AG04449 (cell line): ENCODE data around the gene FPR1.

Experiments used
- CTCF ChIA-PET: fragments of 350-600 bp; formaldehyde crosslinking; extraction: SDS; loops from one replicate; lab custom pipeline; 2021; ENCODE audit warnings: antibody characterized with exemption; lab: Yijun Ruan, JAX
- POLR2A ChIA-PET: fragments of 400-600, 350-600 bp; formaldehyde crosslinking; extraction: SDS; loops from one replicate; lab custom pipeline; 2020; ENCODE audit warnings: antibody characterized with exemption, inconsistent platforms; lab: Yijun Ruan, JAX
- DNase-seq: peaks from one replicate; pipeline ENCODE4 v3.0.0-alpha.2; 2010; ENCODE audit warnings: low read depth, low spot score
- H3K4me3 ChIP-seq: 2 replicates; pipeline ENCODE4 v1.5.1; 2011; ENCODE audit warnings: low read depth, mild to moderate bottlenecking, control low read depth, low read length
- TF ChIP-seq, protein P1 (sequence below): IDR thresholded peaks from one replicate; pipeline ENCODE4 v1.5.1; 2011; ENCODE audit warnings: mild to moderate bottlenecking, moderate library complexity, low read length, control low read depth, inconsistent platforms; ENCODE audit not compliant: insufficient read depth; ENCODE audit errors: missing control alignments

Gene FPR1

DNA sequence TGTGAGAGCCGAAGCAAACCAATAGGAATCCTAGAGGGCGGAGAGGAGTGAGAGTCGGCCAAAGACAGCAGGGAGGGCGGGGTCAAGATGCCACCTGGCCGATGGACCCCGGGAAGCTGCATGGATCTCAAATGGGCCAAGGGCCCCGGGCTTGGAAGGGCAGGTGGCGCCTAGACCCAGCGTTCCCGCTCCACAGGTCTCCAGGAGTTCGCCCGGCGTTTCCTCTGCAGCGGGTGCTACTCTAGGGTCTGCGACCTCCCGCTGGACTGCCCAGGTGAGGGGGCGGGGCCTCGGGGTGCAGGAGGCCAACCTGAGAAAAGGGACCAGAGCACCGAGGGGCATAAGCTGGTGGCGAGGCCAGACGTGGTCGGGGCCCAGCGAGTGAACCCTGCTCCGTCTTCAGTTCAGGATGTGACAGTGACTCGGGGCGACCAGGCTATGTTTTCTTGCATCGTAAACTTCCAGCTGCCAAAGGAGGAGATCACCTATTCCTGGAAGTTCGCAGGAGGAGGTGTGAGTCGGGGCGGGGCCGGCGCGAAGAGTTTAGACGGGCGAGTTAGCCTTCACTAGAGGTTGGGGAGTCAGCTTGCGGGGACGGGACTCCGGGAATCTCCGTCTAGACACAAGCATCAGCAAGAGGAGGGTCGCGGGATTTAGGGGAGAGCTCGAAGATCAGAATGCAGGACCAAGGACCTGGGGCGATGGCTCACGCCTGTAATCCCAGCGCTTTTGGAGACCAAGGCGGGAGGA lies 48.7 kb downstream of the FPR1 start:
- TF ChIP-seq, protein P1, sequence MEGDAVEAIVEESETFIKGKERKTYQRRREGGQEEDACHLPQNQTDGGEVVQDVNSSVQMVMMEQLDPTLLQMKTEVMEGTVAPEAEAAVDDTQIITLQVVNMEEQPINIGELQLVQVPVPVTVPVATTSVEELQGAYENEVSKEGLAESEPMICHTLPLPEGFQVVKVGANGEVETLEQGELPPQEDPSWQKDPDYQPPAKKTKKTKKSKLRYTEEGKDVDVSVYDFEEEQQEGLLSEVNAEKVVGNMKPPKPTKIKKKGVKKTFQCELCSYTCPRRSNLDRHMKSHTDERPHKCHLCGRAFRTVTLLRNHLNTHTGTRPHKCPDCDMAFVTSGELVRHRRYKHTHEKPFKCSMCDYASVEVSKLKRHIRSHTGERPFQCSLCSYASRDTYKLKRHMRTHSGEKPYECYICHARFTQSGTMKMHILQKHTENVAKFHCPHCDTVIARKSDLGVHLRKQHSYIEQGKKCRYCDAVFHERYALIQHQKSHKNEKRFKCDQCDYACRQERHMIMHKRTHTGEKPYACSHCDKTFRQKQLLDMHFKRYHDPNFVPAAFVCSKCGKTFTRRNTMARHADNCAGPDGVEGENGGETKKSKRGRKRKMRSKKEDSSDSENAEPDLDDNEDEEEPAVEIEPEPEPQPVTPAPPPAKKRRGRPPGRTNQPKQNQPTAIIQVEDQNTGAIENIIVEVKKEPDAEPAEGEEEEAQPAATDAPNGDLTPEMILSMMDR = no peak
- ChIA-PET CTCF (interaction anchor here (0.7 to 1.9 kb wide), 4 partner anchors 7 to 75 kb away, joined by 3 to 8 read pairs (median 4); no protein-coding TSS in a partner anchor), POLR2A (interaction anchor here (0.9 to 1.3 kb wide), 3 partner anchors 10 to 13 kb away, joined by 3 to 7 read pairs (median 3); partner anchors contain the start of gene SPACA6)
- no peak for DNase-seq
- H3K4me3 ChIP-seq = no peak overlapping the region

DNA sequence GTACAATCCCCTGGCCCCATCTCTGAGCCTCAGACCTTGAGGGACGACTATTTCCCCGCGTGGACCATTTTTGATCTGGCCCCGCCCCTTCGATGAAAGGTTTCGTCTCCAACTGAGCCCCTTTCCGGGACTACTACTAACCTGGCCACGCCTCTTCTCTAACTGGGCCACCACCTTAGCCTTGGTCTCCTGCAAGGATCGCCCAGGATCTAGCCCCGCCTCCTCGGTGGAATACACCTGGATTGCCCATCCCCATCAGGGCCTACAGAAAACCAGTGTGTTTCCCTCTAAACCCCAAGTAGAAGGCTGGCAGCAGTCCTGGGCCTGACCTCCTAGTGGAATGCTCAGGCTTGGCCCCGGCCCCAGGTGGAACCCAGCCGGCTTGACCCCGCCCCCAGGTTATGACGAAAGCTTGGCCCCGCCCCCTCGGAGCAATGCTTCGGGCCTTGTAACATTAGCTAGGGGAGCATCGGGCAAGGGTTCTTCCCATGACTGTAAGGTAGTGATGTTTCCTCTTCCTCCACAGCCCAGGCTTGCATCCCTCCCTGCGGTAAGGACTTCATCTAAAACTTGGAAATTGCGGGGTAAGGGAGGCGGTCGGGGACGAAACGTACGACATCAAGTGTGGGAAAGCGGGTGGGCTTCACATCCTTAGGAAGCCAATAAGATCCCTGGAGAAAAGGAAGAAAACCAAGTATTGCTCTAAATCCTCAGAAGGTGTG lies 49.4 kb downstream of the FPR1 start:
- no peak for DNase-seq
- ChIA-PET CTCF (interaction anchor here (2.0 kb wide), 1 partner anchor 75 kb away, joined by 5 read pairs; no protein-coding TSS in a partner anchor), POLR2A (no interaction called here)
- no peak overlapping the region for H3K4me3 ChIP-seq
- TF ChIP-seq, protein P1 = no peak

DNA sequence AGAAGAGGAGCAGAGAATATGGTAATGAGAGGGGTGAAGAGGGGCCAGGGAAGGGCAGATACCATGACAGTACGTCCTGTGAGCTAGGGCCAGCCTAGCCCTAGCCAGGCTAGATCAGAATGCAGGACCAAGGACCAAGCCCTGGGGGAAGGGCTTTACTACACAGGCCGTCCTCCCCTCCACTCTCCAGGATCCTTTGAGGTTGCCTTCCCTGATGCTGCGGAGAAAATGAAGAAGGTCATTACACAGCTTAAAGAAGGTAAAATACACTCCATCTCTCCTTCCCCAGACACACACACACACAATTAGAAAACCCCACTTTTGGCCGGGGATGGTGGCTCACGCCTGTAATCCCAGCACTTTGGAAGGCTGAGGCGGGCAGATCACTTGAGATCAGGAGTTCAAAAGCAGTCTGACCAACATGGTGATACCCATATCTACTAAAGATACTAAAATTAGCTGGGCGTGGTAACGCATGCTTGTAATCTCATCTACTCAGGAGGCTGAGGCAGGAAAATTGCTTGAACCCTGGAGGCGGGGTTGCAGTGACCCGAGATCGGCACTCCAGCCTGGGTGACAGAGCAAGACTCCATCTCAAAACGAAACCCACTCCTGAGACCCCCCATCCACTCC lies 50.1 kb downstream of the FPR1 start:
- H3K4me3 ChIP-seq = no peak overlapping the region
- no peak for DNase-seq
- TF ChIP-seq, protein P1 = no peak
- POLR2A ChIA-PET = interaction anchor here (1.2 kb wide), 1 partner anchor 13 kb away, joined by 4 read pairs; no protein-coding TSS in a partner anchor
- CTCF ChIA-PET = interaction anchor here (2.0 kb wide), 1 partner anchor 76 kb away, joined by 5 read pairs; no protein-coding TSS in a partner anchor

DNA sequence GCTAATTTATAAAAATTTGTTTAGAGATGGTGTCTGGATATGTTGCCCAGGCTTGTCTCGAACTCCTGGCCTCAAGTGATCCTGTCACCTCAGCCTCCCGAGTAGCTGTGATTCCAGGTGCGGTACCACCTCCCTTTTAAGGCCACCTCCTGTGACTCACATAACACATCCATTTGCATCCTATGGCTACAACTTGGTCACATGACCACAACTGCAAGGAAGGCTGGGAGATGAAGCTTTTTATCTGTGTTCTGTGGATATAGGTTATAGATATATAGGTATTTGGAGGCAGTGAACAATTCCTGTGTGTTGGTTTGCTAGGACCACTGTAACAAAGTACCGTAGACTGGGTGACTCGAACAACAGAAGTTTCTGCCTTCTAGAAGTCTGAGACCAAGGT lies 52.5 kb downstream of the FPR1 start:
- ChIA-PET CTCF (interaction anchor here (1.2 kb wide), 1 partner anchor 11 kb away, joined by 4 read pairs; no protein-coding TSS in a partner anchor), POLR2A (no interaction called here)
- H3K4me3 ChIP-seq = no peak overlapping the region
- TF ChIP-seq, protein P1 = no peak
- no peak for DNase-seq

DNA sequence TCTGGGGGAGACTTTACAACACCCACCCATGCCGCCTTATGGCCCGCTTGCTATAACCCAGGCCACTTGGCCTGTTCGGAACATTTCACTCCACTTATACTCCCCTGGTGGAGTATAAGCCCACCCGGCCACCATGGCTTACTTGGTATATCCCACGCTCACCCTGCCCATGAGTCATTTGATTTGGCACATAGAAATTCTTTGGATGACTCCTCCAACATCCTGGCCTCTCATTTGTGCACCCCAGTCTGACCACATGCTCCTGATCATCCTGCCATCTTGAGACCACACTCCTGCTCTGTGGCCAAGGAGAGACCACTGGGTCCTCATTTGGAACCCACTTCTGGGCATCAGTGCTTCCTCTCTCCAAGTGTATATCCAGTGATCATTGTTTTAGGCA lies 53.4 kb downstream of the FPR1 start:
- DNase-seq = no peak
- POLR2A ChIA-PET = no interaction called here
- CTCF ChIA-PET = interaction anchor here (1.2 kb wide), 1 partner anchor 10 kb away, joined by 4 read pairs; no protein-coding TSS in a partner anchor

More for the DNA sequence above, 53.4 kb downstream of the FPR1 start:
- no peak overlapping the region for H3K4me3 ChIP-seq
- TF ChIP-seq, protein P1 = no peak
